Ishikawa (cell line): Measurements from ENCODE around the gene TMOD1.

ENCODE experiments used
- CREB1 ChIP-seq: IDR thresholded peaks from 2 replicates; pipeline ENCODE4 v1.6.1; 2012; ENCODE audit warnings: low read depth
- EGR1 ChIP-seq: IDR thresholded peaks from 2 replicates; pipeline ENCODE4 v1.6.1; 2012
- EP300 ChIP-seq: IDR thresholded peaks from 2 replicates; pipeline ENCODE4 v1.6.1; 2012; ENCODE audit warnings: borderline replicate concordance
- RAD21 ChIP-seq: IDR thresholded peaks from 2 replicates; pipeline ENCODE4 v1.6.1; 2012; ENCODE audit warnings: low read depth
- YY1 ChIP-seq: IDR thresholded peaks from 2 replicates; pipeline ENCODE4 v1.6.1; 2012; ENCODE audit warnings: low read depth
- TF ChIP-seq, protein P1 (sequence below): IDR thresholded peaks from 2 replicates; pipeline ENCODE4 v1.6.1; 2012; ENCODE audit warnings: low read depth, mild to moderate bottlenecking

GRCh38 chr9:97555164-97555563 lies 53.7 kb downstream of the TMOD1 start:
- TF ChIP-seq YY1 (no peak), EP300 (no peak), CREB1 (no peak), RAD21 (no peak), EGR1 (no peak)
- TF ChIP-seq, protein P1, sequence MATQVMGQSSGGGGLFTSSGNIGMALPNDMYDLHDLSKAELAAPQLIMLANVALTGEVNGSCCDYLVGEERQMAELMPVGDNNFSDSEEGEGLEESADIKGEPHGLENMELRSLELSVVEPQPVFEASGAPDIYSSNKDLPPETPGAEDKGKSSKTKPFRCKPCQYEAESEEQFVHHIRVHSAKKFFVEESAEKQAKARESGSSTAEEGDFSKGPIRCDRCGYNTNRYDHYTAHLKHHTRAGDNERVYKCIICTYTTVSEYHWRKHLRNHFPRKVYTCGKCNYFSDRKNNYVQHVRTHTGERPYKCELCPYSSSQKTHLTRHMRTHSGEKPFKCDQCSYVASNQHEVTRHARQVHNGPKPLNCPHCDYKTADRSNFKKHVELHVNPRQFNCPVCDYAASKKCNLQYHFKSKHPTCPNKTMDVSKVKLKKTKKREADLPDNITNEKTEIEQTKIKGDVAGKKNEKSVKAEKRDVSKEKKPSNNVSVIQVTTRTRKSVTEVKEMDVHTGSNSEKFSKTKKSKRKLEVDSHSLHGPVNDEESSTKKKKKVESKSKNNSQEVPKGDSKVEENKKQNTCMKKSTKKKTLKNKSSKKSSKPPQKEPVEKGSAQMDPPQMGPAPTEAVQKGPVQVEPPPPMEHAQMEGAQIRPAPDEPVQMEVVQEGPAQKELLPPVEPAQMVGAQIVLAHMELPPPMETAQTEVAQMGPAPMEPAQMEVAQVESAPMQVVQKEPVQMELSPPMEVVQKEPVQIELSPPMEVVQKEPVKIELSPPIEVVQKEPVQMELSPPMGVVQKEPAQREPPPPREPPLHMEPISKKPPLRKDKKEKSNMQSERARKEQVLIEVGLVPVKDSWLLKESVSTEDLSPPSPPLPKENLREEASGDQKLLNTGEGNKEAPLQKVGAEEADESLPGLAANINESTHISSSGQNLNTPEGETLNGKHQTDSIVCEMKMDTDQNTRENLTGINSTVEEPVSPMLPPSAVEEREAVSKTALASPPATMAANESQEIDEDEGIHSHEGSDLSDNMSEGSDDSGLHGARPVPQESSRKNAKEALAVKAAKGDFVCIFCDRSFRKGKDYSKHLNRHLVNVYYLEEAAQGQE = no peak
